ENCODE measurements around the gene AGAP4.
"Not testable (repeated sequence)": the region's sequence is repeated elsewhere in the genome, so short reads cannot be mapped to it uniquely, and the experiment has no call there.

Gene AGAP4

GRCh38 chr10:45789991-45790390 lies 57.3 kb downstream of the AGAP4 start:
- DNase-seq = not testable (repeated sequence)

- not testable (repeated sequence) for DNase-seq
Observed at GRCh38 chr10:45787212-45787741, 60.0 kb downstream of the AGAP4 start.

GRCh38 chr10:45786217-45786616 lies 61.1 kb downstream of the AGAP4 start:
- not testable (repeated sequence) for DNase-seq
